Lower leg skin (tissue), 4 donors: ENCODE results near the gene B3GLCT. TPM values are rescaled to one million over a fixed set of nuclear protein-coding genes. Genes with fewer than 3 reads are reported as not detected.

ENCODE experiments used
- DNase-seq, 2 donors: peaks; one replicate each; pipeline ENCODE4 v3.0.0-alpha.2; 2019; ENCODE audit warnings: low spot score in 2 of 2
- H3K4me3 ChIP-seq: fragments of 200-600 bp; sonication (generic); 2 replicates; pipeline ENCODE4 v1.5.1; 2017; ENCODE audit warnings: mild to moderate bottlenecking, low read depth; ENCODE audit not compliant: poor library complexity, severe bottlenecking
- POLR2A ChIP-seq, 2 donors: fragments of 450-650 bp; IDR thresholded peaks; one replicate each; pipeline ENCODE4 v1.6.1; 2016 to 2017; ENCODE audit warnings: antibody characterized with exemption in 2 of 2, mild to moderate bottlenecking in 1 of 2, moderate library complexity in 1 of 2
- WGBS, 2 donors: methylation state at CpG; one replicate each; pipeline ENCODE4 v1.1.5; 2018; 5-methylcytosine and 5-hydroxymethylcytosine counted together
- intact Hi-C: fragments of 100-400 bp; cut with DNase I; formaldehyde crosslinking; loops from one replicate; pipeline ENCODE4 v1.15.0; 2023; ENCODE audit warnings: low total_unique reads
- total RNA-seq, 4 donors: library from RNA; depleted of rRNA; stranded (reverse); fragments of >200 nt; gene quantifications; one replicate each; pipeline ENCODE4 v1.1.0, GENCODE V29; 2016
- TF ChIP-seq, protein P1 (sequence below), 3 donors: fragments of 450-650 bp; IDR thresholded peaks; one replicate each; pipeline ENCODE4 v1.5.1; 2016; ENCODE audit warnings: antibody characterized with exemption in 3 of 3, mild to moderate bottlenecking in 3 of 3, moderate library complexity in 2 of 3

B3GLCT gene
- total RNA-seq, 4 donors from 2014 or later, result 3.2 to 9.1 (median 6.2) TPM

DNA sequence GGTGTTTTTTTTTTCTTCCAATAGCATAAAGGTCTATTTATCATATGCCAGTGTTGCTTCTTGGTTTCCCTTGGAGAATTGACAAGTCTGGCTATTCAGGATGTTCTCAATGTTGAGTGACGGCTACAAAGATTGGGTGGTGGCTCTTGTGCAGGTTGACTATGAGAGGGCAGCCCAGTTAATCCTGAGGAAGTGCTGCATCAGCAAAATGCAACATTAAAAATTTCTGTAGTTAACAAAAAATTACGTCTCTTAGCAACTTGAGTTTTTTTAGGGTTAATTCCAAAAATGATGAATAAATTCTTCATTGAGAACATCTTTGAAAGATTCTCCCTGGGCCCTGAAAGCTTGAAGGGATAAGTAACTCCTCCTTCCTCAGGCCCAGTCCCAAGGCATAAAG, 147.1 kb downstream of the B3GLCT start:
- H3K4me3 ChIP-seq, result no peak overlapping the region
- no peak for TF ChIP-seq POLR2A (IDR thresholded peaks at IDR 0.05)
- TF ChIP-seq, protein P1, sequence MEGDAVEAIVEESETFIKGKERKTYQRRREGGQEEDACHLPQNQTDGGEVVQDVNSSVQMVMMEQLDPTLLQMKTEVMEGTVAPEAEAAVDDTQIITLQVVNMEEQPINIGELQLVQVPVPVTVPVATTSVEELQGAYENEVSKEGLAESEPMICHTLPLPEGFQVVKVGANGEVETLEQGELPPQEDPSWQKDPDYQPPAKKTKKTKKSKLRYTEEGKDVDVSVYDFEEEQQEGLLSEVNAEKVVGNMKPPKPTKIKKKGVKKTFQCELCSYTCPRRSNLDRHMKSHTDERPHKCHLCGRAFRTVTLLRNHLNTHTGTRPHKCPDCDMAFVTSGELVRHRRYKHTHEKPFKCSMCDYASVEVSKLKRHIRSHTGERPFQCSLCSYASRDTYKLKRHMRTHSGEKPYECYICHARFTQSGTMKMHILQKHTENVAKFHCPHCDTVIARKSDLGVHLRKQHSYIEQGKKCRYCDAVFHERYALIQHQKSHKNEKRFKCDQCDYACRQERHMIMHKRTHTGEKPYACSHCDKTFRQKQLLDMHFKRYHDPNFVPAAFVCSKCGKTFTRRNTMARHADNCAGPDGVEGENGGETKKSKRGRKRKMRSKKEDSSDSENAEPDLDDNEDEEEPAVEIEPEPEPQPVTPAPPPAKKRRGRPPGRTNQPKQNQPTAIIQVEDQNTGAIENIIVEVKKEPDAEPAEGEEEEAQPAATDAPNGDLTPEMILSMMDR (IDR thresholded peaks at IDR 0.05), result no peak
- DNase-seq, result no peak
- 66 to 85% methylated on average over 2 of the region's 2 CpGs for WGBS, 2 donors
- intact Hi-C loops, result no loop called here

DNA sequence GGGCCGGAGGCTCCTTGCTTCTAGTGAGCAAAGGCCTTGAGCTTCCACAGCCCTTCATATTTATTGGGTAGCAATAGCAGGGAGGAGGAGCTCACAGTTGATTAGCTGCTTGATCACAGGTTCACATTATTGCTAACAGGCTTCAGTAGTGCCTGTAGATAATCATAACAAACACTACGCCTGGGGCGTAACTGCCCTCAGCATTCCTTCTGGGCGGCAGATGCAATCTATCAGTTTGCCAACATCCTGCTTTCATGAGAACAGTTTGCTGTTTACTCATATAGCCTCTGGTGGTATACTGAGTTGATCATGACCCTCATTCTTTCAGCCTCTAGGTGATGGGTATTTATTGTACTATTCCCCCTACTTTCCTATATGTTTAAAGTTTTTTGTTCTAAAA, 149.4 kb downstream of the B3GLCT start:
- 80 to 83% methylated on average over 4 of the region's 4 CpGs for WGBS, 2 donors
- intact Hi-C loops, result no loop called here
- no peak for TF ChIP-seq POLR2A (IDR thresholded peaks at IDR 0.05)
- TF ChIP-seq, protein P1 (IDR thresholded peaks at IDR 0.05), result no peak
- no peak for DNase-seq
- H3K4me3 ChIP-seq, result no peak overlapping the region

DNA sequence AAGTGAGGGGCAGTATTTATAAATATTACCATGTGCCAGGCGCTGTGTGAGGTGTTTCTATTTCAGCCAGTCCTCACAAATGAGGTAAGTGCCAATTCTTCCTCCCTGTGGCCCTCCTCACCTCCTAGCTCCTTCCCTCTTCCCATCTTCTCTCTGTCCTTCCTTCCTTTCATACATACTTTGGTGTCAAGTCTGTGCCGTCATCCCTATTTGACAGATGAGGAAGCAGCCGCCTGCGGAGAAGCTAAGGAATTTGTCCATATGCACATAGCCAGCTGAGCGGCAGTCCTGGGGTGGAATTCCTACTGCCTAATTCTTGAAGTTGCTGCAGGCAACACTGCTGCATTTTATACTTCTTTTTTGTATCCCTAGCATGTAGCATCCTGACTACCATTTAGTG, 150.8 kb downstream of the B3GLCT start:
- no peak for DNase-seq
- WGBS, 2 donors, result 39 to 49% methylated on average over 5 of the region's 5 CpGs
- TF ChIP-seq POLR2A (IDR thresholded peaks at IDR 0.05), result no peak
- TF ChIP-seq, protein P1 (IDR thresholded peaks at IDR 0.05), result no peak
- intact Hi-C loops, result no loop called here
- H3K4me3 ChIP-seq, result no peak overlapping the region

DNA sequence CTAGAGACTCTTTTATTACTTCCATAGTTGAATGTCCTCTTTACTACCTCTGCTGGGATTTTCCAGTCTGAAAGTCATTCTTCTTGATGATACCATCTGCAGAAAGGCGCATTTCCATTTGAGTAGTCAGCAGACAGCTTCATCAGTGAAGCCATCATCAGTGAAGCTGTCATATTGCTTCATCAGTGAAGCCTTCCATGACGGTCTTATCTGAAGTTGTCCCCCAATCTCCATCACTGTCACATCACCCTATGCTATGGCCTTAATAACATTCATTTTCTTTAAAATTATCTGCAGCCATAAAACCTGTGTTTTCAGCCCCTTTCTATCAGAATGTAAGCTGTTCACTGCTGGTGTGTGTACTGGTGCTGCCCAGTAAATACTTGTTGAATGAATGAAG, 151.6 kb downstream of the B3GLCT start:
- no peak overlapping the region for H3K4me3 ChIP-seq
- TF ChIP-seq POLR2A (IDR thresholded peaks at IDR 0.05), result no peak
- TF ChIP-seq, protein P1 (IDR thresholded peaks at IDR 0.05), result no peak
- 81 to 83% methylated on average over 2 of the region's 2 CpGs for WGBS, 2 donors
- no peak for DNase-seq
- intact Hi-C loops, result no loop called here

DNA sequence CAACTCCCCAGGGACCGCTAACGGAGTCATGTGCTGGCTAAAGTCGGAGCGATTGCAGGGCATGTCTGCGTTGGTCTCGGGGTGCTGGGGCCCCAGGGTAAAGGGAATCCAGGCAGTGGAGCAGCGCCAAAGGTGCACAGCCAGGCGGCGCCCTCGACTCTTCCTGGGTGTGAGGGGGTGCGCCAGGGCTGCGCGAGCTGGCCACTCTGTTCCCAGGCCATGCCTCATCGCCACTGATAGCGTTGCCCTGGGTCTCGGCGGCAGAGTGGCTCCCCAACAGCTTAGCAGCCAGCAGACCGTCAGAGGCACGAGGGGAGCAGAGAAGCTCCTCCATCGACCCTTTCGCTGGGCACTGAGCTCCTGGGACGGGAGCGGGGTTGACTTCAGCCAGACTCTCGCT, 152.7 kb downstream of the B3GLCT start:
- WGBS, 2 donors, result 23 to 39% methylated on average over 16 to 20 of the region's 24 CpGs
- intact Hi-C loops, result no loop called here
- no peak overlapping the region for H3K4me3 ChIP-seq
- DNase-seq, result no peak
- TF ChIP-seq, protein P1 (IDR thresholded peaks at IDR 0.05), result no peak
- no peak for TF ChIP-seq POLR2A (IDR thresholded peaks at IDR 0.05)

DNA sequence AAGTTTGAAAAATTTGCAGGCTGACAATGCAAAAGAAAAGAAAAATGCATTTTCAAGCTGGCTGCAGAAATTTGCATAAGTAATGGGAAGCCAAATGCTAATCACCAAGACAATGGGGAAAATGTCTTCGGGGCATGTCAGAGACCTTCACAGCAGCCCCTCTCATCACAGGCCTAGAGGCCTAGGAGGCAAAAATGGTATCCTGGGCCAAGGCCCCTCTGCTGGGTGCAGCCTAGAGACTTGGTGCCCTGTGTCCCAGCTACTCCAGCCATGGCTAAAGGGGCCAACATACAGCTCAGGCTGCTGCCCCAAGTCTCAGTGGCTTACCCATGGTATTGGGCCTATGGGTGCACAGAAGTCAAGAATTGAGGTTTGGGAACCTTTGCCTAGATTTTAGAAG, 155.2 kb downstream of the B3GLCT start:
- DNase-seq, result no peak
- intact Hi-C loops, result no loop called here
- 90% methylated on average over 1 of the region's 1 CpG for WGBS, 2 donors

More for the DNA sequence above, 155.2 kb downstream of the B3GLCT start:
- H3K4me3 ChIP-seq, result no peak overlapping the region
- TF ChIP-seq POLR2A (IDR thresholded peaks at IDR 0.05), result no peak
- TF ChIP-seq, protein P1 (IDR thresholded peaks at IDR 0.05), result no peak
